Stomach smooth muscle (tissue), 2 donors: ENCODE results near the gene ZRANB1.
A peak's percentile ranks its signal among the peaks of the same experiment; 100 is the strongest.

Experiments
- H3K27ac ChIP-seq: one replicate; pipeline ENCODE4 v1.7.0; 2013; ENCODE audit warnings: mild to moderate bottlenecking, low read length, inconsistent platforms
- H3K27me3 ChIP-seq, 2 donors: one replicate each; pipeline ENCODE4 v1.7.0; 2013; ENCODE audit warnings: low read length in 2 of 2; ENCODE audit not compliant: insufficient read depth in 2 of 2, control insufficient read depth in 1 of 2
- H3K36me3 ChIP-seq, 2 donors: one replicate each; pipeline ENCODE4 v1.7.0; 2013; ENCODE audit warnings: low read length in 2 of 2; ENCODE audit not compliant: control insufficient read depth in 2 of 2, insufficient read depth in 2 of 2
- H3K4me1 ChIP-seq: one replicate; pipeline ENCODE4 v1.7.0; 2013; ENCODE audit warnings: low read length; ENCODE audit not compliant: control insufficient read depth, insufficient read depth
- H3K4me3 ChIP-seq, 2 donors: one replicate each; pipeline ENCODE4 v1.7.0; 2013; ENCODE audit warnings: low read length in 2 of 2
- H3K9ac ChIP-seq, 2 donors: one replicate each; pipeline ENCODE4 v1.7.0; 2013; ENCODE audit warnings: low read length in 2 of 2, mild to moderate bottlenecking in 1 of 2
- H3K9me3 ChIP-seq, 2 donors: one replicate each; pipeline ENCODE4 v1.7.0; 2013; ENCODE audit warnings: low read length in 2 of 2; ENCODE audit not compliant: control insufficient read depth in 2 of 2
- donor health status: healthy.
- donor health status: Pancreatic carcinoma.

The ZRANB1 gene

DNA sequence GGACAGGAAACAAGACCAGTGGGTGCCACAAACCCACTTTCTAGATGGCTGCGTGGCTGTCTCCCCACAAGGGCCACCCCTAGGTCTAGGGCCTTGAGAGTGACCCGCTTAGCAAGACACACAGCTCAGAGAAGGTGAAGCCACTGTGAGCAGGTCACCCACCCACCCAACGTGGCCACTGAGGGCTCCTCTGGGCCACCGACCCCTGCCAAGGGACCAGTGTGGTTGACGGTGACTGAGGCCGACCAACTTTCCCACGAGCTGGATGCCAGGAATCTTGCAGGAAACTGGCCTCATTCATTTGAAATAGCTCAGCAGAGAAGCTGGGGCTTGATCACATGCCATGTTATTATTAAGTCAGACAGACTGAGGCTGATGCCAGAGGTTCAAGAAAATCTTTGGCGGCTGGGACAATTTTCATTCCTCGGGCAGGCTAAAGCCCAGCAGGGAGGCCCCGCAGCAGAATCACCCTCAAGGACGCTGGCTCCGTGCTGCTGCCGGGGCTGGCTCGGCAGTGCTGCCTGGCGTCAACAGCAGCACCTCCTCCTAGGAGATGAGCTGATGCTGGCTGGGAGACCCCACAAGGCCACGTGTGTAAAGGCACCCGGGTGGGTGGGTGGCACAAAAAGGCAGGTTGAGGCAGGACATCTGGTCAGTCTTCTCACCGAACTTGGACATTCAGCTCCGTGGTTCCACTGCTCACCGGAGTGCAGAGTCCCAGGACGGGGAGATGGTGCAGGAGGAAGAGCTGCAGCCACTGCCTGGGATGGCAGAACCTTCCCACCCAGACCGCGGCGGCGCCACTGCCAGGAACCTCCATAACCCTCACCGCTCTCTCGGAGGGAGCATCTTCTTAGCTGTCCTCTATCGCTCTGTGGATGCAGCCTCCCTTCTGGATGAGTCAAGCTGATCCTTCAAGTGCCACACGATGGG is 57.8 kb downstream of the ZRANB1 start:
- H3K4me3 ChIP-seq = peak overlapping the region in 1 of 2 donors; percentile 22
- no peaks in the 10 kb centered on the region for H3K27me3 ChIP-seq
- H3K9me3 ChIP-seq = no peaks in the 10 kb centered on the region
- H3K9ac ChIP-seq = no peak overlapping the region
- peak overlapping the region; percentile 37 for H3K27ac ChIP-seq
- peaks cover 43 to 50% of the 10 kb centered on the region in 2 donors for H3K36me3 ChIP-seq
- peaks cover 53% of the 10 kb centered on the region for H3K4me1 ChIP-seq

DNA sequence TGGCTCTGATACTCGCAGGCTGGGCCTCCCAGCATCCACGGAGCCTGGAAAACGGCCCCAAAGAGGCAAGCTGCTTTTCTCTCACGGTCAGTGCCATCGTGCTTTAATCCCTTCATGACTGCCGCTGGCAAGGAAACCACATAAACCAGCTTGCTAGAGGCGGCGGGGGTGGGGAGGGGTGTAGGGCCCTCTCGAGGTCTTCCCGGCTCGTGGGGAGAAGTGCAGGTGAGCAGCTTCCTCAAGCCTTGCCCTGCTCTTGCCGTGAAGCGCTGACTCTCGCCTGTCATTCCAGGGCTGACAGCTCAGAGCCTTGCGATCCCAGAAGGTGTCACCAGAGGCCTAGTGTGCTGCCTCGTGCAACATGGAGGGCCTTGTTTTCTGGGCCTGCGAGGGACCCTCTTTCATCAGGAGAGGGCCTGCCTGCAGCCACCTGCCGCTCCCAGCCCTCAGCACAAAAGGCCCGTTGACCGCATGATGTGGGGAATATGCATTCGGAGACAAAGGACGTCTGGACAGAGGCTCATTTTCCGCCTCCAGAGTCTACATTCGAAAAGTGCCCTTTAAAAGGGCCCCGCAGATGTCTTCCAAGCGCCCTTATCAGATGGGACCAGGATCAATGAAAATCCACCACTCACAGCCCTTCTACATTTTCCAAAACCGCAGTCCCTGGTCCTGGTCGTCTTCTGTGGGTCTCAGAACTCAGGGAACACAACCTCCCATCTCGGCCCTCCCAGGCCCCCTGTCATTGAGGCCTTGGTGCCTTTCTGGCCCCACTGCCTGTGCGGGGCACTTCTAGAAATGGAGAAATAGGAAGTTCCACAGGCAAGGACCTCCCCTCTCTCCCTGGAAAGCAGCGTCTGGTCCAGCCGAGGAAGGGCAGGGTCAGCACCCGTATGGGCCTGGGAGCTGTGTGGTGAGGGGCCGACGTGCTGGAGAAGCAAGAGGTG is 58.7 kb downstream of the ZRANB1 start:
- Histone ChIP-seq H3K27me3 (no peaks in the 10 kb centered on the region), H3K9me3 (no peaks in the 10 kb centered on the region), H3K4me3 (peak overlapping the region in 1 of 2 donors; percentile 22), H3K4me1 (peaks cover 51% of the 10 kb centered on the region), H3K27ac (peak overlapping the region; percentile 41), H3K9ac (peak overlapping the region in 1 of 2 donors; percentile 36), H3K36me3 (peaks cover 43 to 44% of the 10 kb centered on the region in 2 donors)

DNA sequence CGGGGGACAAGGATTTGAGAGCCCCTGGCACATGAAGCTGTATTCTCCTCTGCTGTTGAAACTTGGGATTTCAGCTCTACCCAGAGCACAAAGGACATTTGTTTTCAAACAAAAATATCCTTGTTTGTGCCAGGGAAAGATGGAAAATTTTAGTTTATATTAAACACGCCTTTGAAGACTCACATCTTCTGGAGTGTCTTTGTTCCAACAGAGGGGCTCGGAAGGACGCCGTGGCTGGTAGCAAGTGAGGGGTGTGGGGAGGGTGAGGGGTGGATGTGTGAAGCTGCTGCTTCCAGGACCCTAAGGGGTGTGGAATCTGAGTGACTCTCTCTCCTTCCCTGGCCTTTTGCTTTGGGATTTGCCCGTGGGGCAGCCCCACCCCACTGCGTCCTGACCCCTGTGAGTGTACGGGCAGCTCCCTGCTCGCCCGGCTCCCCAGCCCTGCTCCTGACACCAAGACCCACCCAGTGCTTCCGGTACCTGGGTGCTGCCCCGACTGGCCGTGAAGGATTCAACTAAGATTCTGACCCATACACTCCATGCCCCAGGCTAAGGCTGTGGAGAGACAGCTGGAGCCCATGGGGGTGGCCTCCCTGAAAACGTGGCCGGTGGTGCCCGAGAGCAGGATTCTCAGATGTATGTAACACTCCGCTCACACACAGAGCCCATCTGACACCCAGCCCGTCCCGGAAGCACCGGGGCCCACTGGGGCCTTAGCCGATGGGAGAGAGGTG is 59.6 kb downstream of the ZRANB1 start:
- peak overlapping the region in 1 of 2 donors; percentile 36 for H3K9ac ChIP-seq

DNA sequence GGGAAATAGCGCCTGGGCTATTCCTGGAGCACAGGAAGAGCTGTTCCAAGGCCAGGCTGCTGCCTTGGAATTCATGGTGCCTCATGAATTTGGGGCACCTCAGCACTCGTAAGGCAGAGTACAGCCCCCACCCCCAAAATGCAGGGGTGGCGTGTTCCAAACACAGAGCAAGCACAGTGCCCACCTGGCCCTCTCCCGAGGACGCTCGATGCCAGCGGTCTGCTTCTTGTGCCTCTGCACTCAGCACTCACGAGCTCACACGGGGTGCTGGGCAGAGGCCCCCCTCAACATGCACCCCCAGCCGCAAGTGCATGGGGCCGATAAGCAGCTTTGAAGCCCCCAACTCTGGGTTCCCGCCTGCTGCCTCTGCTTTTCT is 60.1 kb downstream of the ZRANB1 start:
- Histone ChIP-seq H3K36me3 (peaks cover 35% of the 10 kb centered on the region in 2 donors), H3K4me3 (no peak overlapping the region), H3K4me1 (peaks cover 59% of the 10 kb centered on the region), H3K27me3 (no peaks in the 10 kb centered on the region), H3K9me3 (no peaks in the 10 kb centered on the region), H3K9ac (no peak overlapping the region), H3K27ac (no peak overlapping the region)

More for the DNA sequence above, 59.6 kb downstream of the ZRANB1 start:
- Histone ChIP-seq H3K4me3 (no peak overlapping the region), H3K27ac (peak overlapping the region; percentile 41), H3K27me3 (no peaks in the 10 kb centered on the region), H3K36me3 (peaks cover 39 to 40% of the 10 kb centered on the region in 2 donors), H3K4me1 (peaks cover 54% of the 10 kb centered on the region), H3K9me3 (no peaks in the 10 kb centered on the region)

DNA sequence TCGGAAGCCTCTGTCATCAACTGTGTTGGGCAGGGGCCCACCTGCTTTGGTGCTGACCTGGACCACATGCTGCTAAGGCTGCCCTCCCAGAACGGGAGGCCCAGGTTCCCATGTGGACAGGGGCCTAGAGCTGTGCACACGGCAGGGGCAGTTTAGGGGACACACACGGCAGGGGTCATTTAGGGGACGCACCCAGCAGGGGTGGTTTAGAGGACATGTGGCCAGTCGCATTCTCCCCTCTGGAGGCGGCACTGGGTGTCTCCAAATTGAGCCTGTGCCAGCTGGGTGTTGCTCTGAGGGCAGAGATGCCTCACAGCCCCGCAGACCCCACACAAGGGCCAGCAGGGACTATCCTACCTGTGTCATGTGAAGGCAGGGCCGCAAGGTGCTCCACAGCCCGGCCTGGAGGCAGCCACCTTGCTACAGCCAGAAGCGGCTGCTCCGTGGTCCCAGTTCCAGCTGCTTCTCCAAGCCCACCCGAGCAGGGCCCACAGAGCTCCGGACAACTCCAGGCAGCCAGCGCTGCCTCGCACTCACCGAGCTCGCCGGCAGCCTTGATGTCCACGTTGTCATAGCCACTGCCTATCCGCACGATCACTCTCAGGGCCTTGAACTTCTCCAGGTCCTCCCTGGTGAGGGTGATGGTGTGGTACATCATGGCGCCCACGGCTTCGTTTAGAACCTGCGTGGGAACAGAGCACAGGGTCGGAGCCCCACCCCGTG is 60.7 kb downstream of the ZRANB1 start:
- peaks cover 63% of the 10 kb centered on the region for H3K4me1 ChIP-seq

DNA sequence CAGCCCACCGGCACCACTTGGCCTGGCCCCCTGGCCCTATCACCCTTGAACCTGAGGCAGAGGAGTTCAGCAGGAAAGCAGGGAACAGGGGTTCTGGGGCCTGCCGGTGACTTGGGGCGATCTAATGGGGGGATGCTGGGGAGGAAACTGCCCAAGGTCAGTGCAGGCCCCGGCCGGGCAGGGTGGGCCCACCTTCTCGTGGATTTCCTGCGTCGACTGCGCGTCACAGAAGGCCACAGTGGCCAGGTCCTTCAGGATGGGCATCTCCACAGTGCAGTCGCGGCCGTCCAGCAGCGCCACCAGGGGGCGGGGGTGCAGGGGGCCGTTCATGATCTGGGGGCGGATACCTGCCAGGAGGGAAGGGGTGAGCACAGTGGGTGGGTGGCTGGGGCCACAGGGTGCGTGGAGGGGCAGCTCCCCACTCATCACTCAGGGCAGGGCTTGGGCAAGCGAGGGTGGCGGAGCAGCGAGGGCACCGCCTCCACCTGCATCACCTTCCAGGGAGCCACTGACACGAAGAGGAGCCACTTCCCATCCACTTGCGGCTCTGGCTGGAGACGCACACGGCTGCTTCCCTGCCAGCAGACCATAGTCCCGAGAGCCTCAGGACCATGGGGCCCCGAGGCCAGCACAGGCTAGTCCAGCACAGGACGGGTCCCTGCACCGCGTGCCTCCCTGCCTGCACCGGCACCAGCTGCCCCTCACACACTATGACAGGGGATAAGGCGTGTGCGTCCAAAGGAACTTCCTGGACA is 61.4 kb downstream of the ZRANB1 start:
- H3K36me3 ChIP-seq = peaks cover 22 to 23% of the 10 kb centered on the region in 2 donors
- H3K27ac ChIP-seq = no peak overlapping the region
- H3K4me1 ChIP-seq = peaks cover 66% of the 10 kb centered on the region

More for the DNA sequence above, 60.7 kb downstream of the ZRANB1 start:
- H3K27me3 ChIP-seq = no peaks in the 10 kb centered on the region
- peaks cover 29 to 30% of the 10 kb centered on the region in 2 donors for H3K36me3 ChIP-seq
- H3K9me3 ChIP-seq = no peaks in the 10 kb centered on the region
- H3K27ac ChIP-seq = no peak overlapping the region
- H3K9ac ChIP-seq = no peak overlapping the region
- H3K4me3 ChIP-seq = no peak overlapping the region

DNA sequence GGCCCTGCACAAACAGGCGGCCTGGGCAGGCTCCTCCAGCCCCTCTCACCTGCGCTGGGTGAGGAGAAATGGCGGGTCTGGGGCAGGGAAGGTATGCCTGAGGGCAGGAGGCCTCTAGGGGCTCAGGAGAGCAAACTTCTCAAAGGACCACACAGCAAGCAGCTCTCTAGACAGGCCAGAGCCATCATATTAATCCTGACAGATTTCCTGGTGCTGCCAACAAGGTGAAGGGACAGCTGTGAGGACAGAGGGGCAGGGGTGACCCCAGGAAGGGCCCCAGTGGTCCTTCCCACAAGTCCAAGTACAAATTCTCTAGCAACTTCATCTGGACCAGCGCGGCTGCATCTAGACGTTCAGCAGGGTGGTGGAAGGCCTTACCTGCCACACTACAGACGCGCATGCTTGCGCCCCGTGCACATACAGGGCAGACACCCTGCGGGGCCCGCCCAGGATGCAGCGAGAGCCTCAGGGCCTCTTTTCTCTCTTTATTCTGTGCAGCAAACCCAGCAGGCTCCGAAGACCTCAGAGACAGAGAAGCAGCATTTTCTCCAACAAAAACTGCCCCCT is 62.1 kb downstream of the ZRANB1 start:
- H3K36me3 ChIP-seq = peaks cover 20 to 23% of the 10 kb centered on the region in 2 donors
- peaks cover 62% of the 10 kb centered on the region for H3K4me1 ChIP-seq
- H3K27ac ChIP-seq = no peak overlapping the region
- no peaks in the 10 kb centered on the region for H3K9me3 ChIP-seq
- no peak overlapping the region for H3K9ac ChIP-seq
- no peak overlapping the region for H3K4me3 ChIP-seq
- H3K27me3 ChIP-seq = no peaks in the 10 kb centered on the region

More for the DNA sequence above, 61.4 kb downstream of the ZRANB1 start:
- no peaks in the 10 kb centered on the region for H3K27me3 ChIP-seq
- H3K9ac ChIP-seq = no peak overlapping the region
- H3K4me3 ChIP-seq = no peak overlapping the region
- H3K9me3 ChIP-seq = no peaks in the 10 kb centered on the region

DNA sequence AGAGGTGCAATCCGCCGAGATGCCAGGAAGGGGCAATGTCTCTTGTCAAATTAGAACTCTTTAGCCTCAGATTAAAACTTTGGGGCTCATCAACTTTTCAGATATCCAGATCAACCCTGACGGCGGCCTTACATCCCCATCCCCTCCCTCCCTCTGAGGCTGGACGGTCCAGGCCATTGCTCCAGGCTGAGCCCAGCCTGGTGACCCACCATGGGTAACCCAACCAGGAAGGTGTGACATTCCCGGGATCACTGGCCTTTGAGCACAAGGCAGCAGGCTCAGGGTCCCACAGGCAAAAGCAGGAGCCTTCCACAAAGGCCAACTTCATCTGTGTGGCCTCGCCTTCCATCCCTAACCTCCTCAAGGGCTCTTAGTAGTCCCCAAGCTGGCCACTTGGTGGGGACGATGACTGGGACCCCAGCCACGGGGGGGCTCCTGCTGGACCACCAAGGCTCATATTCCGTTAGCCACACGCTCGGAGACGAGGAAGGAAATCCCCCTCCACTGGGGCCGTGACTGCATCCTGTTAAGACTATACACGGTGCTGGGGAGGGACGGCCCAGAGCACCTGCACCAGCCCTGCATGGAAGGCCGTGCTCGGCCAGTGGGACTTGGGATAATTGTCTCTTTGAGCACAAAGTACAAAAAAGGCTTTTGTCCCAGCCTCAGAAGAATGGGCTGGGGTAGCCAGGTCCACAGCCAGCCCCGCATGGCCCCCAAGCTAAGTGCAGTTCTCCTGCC is 62.8 kb downstream of the ZRANB1 start:
- no peak overlapping the region for H3K27ac ChIP-seq
- no peak overlapping the region for H3K4me3 ChIP-seq
- peaks cover 20 to 23% of the 10 kb centered on the region in 2 donors for H3K36me3 ChIP-seq
- no peak overlapping the region for H3K9ac ChIP-seq
- H3K27me3 ChIP-seq = no peaks in the 10 kb centered on the region
- H3K4me1 ChIP-seq = peaks cover 60% of the 10 kb centered on the region
- no peaks in the 10 kb centered on the region for H3K9me3 ChIP-seq
